AG09309 (cell line): ENCODE results near the gene LCT.

ENCODE experiments used
- DNase-seq: peaks from one replicate; pipeline ENCODE4 v3.0.0-alpha.2; 2010; ENCODE audit warnings: low read depth
- H3K4me3 ChIP-seq: 2 replicates; pipeline ENCODE4 v1.5.1; 2011; ENCODE audit warnings: mild to moderate bottlenecking, low read depth, low read length, moderate library complexity; ENCODE audit not compliant: control insufficient read depth
- TF ChIP-seq, protein P1 (sequence below): IDR thresholded peaks from 2 replicates; pipeline ENCODE4 v1.5.1; 2011; ENCODE audit warnings: mild to moderate bottlenecking, low read depth, low read length, inconsistent platforms; ENCODE audit not compliant: insufficient read depth, control insufficient read depth; ENCODE audit errors: missing control alignments

Gene LCT

DNA sequence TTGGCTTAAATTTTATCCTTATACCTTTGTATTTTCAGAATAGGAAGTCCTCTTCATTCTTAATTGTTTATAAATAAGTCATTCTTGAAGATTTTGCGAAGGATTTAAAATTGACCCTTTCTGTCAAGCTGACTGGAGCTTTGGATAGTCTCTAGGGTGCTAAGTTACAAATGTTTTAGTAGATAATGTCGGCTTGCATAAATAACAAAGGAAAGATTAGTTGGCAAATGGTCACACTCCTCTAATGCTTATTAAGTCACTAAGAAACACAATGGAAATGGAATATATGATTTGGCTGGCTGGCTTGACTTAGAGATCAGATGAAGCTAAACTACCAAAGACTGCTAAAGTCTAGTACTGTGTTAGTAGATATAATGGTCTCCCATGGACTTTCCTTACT lies 54.8 kb downstream of the LCT start:
- TF ChIP-seq, protein P1, sequence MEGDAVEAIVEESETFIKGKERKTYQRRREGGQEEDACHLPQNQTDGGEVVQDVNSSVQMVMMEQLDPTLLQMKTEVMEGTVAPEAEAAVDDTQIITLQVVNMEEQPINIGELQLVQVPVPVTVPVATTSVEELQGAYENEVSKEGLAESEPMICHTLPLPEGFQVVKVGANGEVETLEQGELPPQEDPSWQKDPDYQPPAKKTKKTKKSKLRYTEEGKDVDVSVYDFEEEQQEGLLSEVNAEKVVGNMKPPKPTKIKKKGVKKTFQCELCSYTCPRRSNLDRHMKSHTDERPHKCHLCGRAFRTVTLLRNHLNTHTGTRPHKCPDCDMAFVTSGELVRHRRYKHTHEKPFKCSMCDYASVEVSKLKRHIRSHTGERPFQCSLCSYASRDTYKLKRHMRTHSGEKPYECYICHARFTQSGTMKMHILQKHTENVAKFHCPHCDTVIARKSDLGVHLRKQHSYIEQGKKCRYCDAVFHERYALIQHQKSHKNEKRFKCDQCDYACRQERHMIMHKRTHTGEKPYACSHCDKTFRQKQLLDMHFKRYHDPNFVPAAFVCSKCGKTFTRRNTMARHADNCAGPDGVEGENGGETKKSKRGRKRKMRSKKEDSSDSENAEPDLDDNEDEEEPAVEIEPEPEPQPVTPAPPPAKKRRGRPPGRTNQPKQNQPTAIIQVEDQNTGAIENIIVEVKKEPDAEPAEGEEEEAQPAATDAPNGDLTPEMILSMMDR = no peak
- H3K4me3 ChIP-seq = no peak overlapping the region
- no peak for DNase-seq

DNA sequence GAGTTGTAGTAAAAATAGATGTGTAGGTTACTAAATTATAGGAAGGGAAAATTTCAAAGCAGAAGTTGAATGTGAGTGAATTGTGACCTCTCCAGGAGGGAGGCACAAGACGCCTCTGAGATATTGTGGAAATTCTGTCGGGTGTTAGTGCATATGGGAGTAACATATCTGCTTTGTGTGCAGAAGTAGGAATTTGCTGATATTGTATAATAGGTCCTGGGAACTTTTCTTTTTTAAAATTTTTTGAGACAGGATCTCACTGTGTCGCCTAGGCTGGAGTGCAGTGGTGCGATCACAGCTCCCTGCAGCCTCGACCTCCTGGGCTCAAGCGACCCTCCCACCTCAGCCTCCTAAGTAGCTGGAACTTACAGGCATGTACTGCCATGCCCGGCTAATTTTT lies 60.6 kb downstream of the LCT start:
- no peak overlapping the region for H3K4me3 ChIP-seq
- DNase-seq = no peak
- TF ChIP-seq, protein P1 = no peak

DNA sequence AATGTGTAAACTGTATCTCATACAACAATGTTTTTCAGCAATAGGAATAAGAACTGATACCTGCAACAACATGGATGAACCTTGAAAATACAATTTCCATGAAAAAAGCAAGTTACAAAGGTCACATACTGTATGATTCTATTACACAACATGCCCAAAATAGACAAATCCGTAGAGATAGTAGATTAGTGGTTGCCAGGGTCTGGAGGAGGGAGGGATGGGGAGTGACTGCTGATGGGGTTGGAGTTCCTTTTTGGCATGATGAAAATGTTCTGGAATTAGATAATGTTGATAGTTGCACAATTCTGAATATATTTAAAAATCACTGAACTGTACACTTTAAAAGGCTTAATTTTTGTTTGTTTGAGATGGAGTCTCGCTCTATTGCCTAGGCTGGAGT lies 61.6 kb downstream of the LCT start:
- no peak for DNase-seq
- TF ChIP-seq, protein P1 = no peak

DNA sequence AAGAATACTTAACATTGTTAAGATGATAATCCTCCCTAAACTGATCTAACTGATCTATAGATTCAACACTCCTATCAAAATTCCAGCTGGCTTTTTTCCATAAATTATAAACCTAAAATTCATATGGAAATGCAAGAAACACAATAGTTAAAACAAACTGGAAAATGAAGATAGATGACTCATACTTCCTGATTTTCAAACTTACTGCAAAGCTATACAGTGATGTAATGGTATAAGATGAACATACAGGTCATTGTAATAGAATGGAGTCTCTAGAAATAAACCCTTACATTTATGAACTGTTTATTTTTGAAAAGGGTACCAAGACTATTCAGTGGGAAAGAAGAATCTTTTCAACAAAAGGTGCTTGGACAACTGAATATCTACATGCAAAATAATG lies 63.1 kb downstream of the LCT start:
- no peak overlapping the region for H3K4me3 ChIP-seq
- TF ChIP-seq, protein P1 = no peak
- no peak for DNase-seq

More for the DNA sequence above, 61.6 kb downstream of the LCT start:
- no peak overlapping the region for H3K4me3 ChIP-seq

DNA sequence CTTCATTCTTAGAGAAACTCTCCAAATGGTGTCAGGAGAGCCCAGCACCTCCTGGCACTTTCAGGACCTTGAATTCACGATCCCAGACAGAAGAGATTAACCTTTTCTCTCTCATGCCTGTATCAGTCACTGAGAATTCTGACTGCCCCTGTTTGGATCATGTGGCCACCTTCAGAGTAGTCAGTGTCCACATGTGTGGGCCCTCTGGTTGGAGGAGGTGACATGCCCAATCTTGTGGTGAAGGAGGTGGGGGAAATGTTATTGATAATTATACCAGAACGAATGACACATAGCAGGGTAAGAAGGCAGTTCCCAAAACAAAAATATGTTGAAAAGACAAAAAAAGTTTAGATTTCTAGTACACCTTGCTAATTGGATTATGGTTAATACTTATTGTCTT lies 63.7 kb downstream of the LCT start:
- DNase-seq = no peak
- H3K4me3 ChIP-seq = no peak overlapping the region
- TF ChIP-seq, protein P1 = no peak

DNA sequence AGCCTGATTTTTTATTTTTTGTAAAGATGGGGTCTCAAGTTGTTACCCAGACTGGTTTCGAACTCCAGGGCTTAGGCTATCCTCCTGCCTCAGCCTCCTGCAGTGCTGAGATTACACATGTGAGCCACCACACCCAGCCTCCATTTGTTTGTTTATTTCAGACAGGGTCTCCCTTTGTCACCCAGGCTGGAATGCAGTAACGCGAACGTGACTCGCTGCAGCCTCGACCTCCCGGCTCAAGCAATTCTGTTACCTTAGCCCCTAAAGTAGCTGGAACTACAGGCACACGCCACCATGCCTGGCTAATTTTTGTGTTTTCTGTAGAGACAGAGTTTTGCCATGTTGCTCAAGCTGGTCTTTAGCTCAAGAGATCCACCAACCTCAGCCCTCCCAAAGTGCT lies 68.1 kb downstream of the LCT start:
- TF ChIP-seq, protein P1 = no peak
- H3K4me3 ChIP-seq = no peak overlapping the region

DNA sequence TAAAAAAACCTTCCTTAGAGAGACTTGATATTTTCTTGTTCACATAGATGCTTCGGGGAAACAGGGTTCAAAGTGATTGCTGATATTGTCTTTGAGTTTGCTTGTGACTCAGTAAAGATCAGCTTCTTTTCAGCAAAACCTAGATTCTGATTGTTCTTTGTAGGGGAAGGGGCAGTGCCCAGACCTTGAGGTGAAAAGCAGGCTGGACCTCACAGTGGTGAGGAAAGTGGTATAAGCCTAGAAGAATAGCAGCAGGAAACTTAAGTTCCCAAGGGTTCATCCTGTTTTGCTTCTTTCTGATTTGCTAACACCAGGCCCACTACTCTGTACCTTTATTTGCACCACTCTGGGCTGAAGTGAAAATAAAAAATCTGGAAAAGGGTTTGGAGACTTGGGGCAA lies 74.5 kb downstream of the LCT start:
- H3K4me3 ChIP-seq = no peak overlapping the region
- DNase-seq = no peak
- TF ChIP-seq, protein P1 = no peak

More for the DNA sequence above, 68.1 kb downstream of the LCT start:
- DNase-seq = no peak
